NCI-H345 treated with DMSO at 0.1 percent for 48 hours (cell line): ENCODE data around the gene PRRT1.

Experiments
- DNase-seq: peaks from one replicate; lab custom pipeline; 2025; ENCODE audit not compliant: unreplicated experiment; lab: John Stamatoyannopoulos, UW

PRRT1 gene

DNA sequence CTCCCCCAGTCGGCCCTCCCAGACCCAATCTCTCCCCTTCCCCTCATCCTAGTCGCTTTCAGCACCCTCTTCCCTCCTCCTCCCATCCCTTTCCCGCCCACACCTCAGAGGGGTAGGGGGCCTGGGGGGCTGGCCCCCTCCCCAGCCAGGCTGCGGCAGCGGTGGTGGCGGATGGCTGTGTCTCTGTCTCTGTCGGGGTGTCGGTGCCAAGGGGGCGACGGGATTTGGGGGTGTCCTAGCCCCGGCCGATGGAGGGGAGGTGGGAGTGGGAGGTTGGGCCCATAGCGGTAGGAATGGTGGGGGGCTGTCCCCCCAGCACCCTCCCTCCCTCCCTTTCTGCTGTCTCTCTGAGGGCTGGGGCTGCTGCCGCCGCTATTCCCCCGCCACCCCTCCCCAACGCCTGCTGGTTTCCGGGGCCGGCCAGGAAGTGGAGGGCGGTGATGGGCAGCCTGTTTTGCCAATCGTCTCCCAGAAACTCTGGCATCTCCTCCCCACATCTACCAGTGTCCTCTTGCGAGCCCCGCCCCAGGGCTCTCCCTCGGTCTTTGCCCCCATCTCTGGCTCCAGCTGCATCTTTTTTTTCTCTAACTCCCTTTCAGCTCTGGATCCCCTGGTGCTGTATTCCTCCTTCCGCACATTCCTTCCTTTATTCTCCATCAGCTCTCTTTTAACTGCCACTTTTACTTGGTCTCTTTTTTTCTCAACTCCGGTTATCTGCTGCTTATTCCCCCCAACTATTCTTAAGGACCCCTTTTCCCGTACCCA is 24.2 kb upstream of the PRRT1 start, which contains the start of gene AGPAT1:
Gene AGPAT1, minus strand, starts transcription at position 374 of the 765 bp plus-strand sequence. CDS start 4,588 bp downstream, outside the sequence.
- peak; percentile 84 for DNase-seq

DNA sequence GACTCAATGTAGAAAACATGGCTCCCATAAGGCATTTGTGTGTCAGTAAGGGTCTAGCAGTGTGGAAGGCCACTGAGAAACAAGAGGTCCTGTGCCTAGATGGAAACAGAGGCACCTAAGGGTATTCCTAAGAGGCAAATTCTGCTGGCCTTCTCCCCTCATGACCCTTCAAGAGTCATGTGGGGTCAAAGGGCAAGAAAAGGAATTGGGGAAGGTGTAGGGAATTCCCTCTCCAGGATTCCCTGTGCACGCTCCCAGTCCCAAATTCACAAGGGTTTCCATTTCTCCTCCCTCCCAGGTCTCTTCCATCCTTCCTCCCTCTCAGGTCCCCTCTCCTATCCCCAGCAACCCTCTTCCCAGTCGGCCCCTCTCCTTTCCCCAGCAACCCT is 23.6 kb upstream of the PRRT1 start:
- no peak for DNase-seq

GRCh38 chr6:32174416-32174815 is 22.7 kb upstream of the PRRT1 start:
- no peak for DNase-seq

DNA sequence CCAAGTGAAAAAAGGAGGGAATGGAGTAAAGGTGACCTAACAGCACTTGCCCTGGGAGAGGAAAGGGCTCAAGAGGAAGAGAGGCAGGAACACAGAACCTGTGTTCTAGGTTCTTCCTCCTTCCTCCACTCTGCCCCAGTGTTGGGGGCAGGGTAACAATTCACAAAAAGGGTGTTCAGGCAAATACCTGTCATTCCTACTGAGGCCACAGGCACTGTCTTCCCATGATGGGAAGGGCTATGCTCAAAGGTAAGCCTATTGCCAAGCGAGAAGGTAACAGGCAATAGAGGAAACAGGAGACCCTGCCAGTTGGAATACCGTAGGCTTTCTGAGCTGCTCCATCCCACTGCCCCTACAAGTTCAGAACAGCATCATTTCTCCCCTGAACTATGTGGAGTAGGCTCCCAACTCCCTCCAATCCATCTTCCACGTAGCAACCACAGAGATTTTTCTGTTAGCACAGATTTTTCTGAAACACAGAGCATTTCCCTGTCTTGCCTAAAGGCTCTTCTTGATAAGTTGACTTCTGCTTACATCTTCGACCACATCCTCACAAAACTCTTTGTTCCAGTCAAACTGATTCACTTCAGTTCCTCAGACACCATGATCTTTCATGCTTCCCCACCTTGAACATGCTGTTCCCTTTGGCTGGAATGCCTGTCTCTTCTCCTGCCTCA is 21.4 kb upstream of the PRRT1 start:
- no peak for DNase-seq

DNA sequence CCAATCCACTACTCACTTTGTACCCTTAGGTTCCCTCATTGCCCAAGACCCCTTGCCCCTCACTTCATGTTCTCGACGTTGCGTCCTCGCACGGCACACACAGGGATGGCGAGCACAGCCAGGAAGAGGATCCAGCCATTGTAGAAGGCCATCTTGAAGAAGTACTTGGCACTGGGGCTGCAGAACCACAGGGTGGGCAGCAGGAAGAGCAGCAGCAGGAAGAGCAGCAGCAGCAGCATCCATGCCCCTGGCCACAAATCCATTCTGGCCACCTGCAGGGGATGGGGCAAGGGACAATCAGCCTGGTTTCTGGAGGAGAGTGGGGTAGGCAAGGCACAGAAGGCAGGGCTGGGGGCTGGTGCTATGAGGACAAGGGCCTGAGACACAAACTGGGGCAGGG is 19.5 kb upstream of the PRRT1 start:
- no peak for DNase-seq

GRCh38 chr6:32170294-32170693 is 18.6 kb upstream of the PRRT1 start:
- no peak for DNase-seq

DNA sequence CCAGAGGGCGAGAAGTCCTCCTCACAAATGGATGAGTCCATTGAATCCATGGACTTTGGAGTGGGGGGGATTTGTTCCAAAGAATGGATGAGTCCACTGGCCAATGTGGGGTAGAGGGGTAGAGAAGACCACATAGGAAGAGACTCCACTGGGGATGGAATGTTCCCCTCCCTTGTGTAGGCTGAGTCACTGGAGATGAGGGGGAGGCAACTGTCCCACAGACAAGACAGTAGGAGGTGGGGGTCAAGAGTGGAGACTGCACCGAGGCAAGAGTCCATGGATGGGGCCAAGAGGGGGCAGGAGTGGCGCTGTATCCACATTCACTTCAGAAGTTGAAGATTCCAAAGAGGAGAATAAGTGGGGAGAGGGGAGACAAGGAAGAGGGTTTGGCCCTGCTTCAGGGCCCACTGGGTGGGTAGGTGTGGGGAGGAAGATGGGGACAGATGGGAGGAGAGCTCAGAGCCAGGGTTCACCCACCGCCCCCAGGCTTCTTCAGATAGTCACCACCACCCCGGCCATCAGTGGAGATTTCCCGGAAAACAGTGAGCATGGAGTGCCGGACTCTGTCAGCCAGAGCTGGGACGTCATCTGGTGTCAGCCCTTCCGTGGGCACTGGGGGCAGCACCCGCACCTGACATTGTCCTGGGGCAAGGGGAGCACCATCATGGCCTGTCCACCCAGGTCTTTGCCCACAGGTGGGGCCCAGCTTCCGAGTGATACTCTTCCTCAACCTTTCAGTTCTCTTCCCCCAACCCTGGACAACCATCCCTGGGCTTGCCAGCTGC is 17.3 kb upstream of the PRRT1 start:
- no peak for DNase-seq

GRCh38 chr6:32168350-32168749 is 16.6 kb upstream of the PRRT1 start:
- DNase-seq: no peak

DNA sequence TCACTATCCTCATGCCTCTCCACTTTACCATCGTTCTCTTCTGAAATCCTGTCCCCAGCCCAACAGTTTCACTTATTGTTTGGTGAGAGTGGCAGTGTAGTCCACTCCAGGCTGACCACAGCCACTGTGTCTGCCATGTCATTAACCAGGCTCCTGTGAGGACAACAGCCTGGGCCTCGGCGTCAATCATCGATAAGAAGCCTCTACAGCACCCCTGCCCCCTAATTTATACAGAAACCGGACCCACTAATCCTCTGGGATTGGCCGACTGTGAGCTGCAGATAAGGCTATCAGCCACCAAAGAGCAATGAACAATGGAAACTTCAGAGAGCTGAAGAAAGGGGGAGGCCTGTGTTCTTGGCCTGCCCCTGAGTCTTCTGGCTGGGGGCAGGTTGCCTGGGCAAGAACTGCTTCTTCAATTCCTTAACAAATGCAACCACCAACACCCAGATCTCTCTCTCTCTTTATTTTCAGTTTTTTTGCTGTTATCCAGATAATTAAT is 16.1 kb upstream of the PRRT1 start:
- no peak for DNase-seq

GRCh38 chr6:32167154-32167760 is 15.5 kb upstream of the PRRT1 start:
- DNase-seq: no peak

- DNase-seq: no peak
These were observed 14.8 kb upstream of the PRRT1 start for GRCh38 chr6:32166411-32167061.

- DNase-seq: no peak
These were observed 12.6 kb upstream of the PRRT1 start, which contains the start of gene EGFL8 for GRCh38 chr6:32164295-32164694. Gene EGFL8 (plus strand): TSS chr6:32164595. CDS start chr6:32166166, 1,571 bp downstream.

- no peak for DNase-seq
These were observed 12.0 kb upstream of the PRRT1 start for GRCh38 chr6:32163559-32164258.

- no peak for DNase-seq
These were observed 6.3 kb upstream of the PRRT1 start for GRCh38 chr6:32158052-32158451.

DNA sequence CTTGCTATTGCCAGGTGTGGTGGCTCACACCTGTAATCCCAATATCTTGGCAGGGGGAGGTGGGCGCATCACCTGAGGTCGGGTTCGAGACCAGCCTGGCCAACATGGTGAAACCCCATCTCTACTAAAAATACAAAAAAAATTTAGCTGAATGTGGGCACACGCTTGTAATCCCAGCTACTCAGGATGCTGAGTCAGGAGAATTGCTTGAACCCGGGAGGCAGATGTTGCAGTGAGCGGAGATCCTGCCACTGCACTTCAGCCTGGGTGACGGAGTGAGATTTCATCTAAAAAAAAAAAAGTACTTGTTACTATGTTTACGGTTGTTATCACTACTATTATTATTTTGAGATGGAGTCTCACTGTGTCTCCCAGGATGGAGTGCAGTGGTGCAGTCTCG is 5.2 kb upstream of the PRRT1 start:
- DNase-seq: no peak

GRCh38 chr6:32154514-32155161 is 2.9 kb upstream of the PRRT1 start:
- DNase-seq: peak; percentile 44

- peak; percentile 63 for DNase-seq
These were observed 2.1 kb upstream of the PRRT1 start, which contains the start of gene PPT2 for GRCh38 chr6:32153564-32154513. Gene PPT2 (plus strand): TSS chr6:32154141. CDS start chr6:32154595, 454 bp downstream.
